GM12878 (cell line): ENCODE results near the gene UBASH3B. TPM values are rescaled to one million over a fixed set of nuclear protein-coding genes. Genes with fewer than 3 reads are reported as not detected.

Source experiments
- ATAC-seq: fragments of 200-7000 bp; cut with Tn5 transposase; 3 replicates; pipeline ENCODE4 v1.9.1; 2020; ENCODE audit warnings: mild to moderate bottlenecking, moderate library complexity
- BruUV-seq: library from RNA; stranded (reverse); fragments of 400-500 nt; replicated peaks from 2 replicates; lab custom pipeline; 2021; lab: Mats Ljungman, UMichigan
- CTCF ChIA-PET: fragments of 300-600 bp; sonication (Branson Sonifier 250); formaldehyde crosslinking; extraction: SDS; loops from one replicate; lab custom pipeline; 2021; ENCODE audit warnings: inconsistent platforms; lab: Yijun Ruan, JAX
- POLR2A ChIA-PET: fragments of 350-600 bp; formaldehyde crosslinking; extraction: SDS; loops from one replicate; lab custom pipeline; 2021; ENCODE audit warnings: inconsistent platforms; lab: Charles Lee
- RAD21 ChIA-PET: fragments of 300-600 bp; sonication (Branson Sonifier 250); formaldehyde crosslinking; loops from one replicate; lab custom pipeline; 2023; ENCODE audit warnings: antibody characterized with exemption; ENCODE audit not compliant: unreplicated experiment; lab: Charles Lee
- SMC1A ChIA-PET: fragments of 300-600 bp; sonication (Branson Sonifier 250); formaldehyde crosslinking; loops from one replicate; lab custom pipeline; 2023; ENCODE audit not compliant: unreplicated experiment, uncharacterized antibody; lab: Charles Lee
- DNase-seq: peaks from one replicate; pipeline ENCODE4 v3.0.0-alpha.2; 2011; ENCODE audit warnings: low read depth, low spot score
- FAIRE-seq: peaks from 3 replicates; lab custom pipeline; 2011; peaks lifted over from hg19 to GRCh38; lab: Jason Lieb, UNC
- H2AFZ ChIP-seq: 2 replicates; pipeline ENCODE4 v1.6.0; 2011; ENCODE audit warnings: low read depth, low read length, control low read depth; ENCODE audit not compliant: control insufficient read depth
- H3K27ac ChIP-seq: 2 replicates; pipeline ENCODE4 v1.5.1; 2011; ENCODE audit warnings: control low read depth; ENCODE audit not compliant: control insufficient read depth, insufficient read depth
- H3K27me3 ChIP-seq, 2 experiments: replicated peaks in 1 of 2; 2 replicates each; pipeline versions ENCODE4 v1.6.0 to v1.6.1; 2011; ENCODE audit warnings: low read length in 1 of 2; ENCODE audit not compliant: control insufficient read depth in 2 of 2, insufficient read depth in 2 of 2
- H3K36me3 ChIP-seq, 2 experiments: 2 replicates each; pipeline ENCODE4 v1.5.1; 2011; ENCODE audit warnings: low read length in 1 of 2; ENCODE audit not compliant: control insufficient read depth in 2 of 2, insufficient read depth in 2 of 2
- H3K4me1 ChIP-seq: 2 replicates; pipeline ENCODE4 v1.6.1; 2011; ENCODE audit warnings: mild to moderate bottlenecking, low read length, moderate library complexity, mixed read lengths; ENCODE audit not compliant: control insufficient read depth, insufficient read depth
- H3K4me2 ChIP-seq: 2 replicates; pipeline ENCODE4 v1.6.0; 2011; ENCODE audit warnings: control low read depth; ENCODE audit not compliant: control insufficient read depth, insufficient read depth
- H3K4me3 ChIP-seq: fragments of 200-600 bp; sonication (generic); 2 replicates; pipeline ENCODE4 v1.5.1; 2016
- H3K79me2 ChIP-seq: 2 replicates; pipeline ENCODE4 v1.6.0; 2011; ENCODE audit warnings: low read length; ENCODE audit not compliant: control insufficient read depth, insufficient read depth
- H3K9ac ChIP-seq: 2 replicates; pipeline ENCODE4 v1.8.0; 2011; ENCODE audit warnings: low read length, control low read depth, mixed read lengths; ENCODE audit not compliant: control insufficient read depth, insufficient read depth
- H3K9me3 ChIP-seq: replicated peaks from 3 replicates; pipeline ENCODE4 v1.5.1; 2011; ENCODE audit warnings: mild to moderate bottlenecking, low read length; ENCODE audit not compliant: control insufficient read depth, insufficient read depth
- H4K20me1 ChIP-seq: 2 replicates; pipeline ENCODE4 v1.6.0; 2011; ENCODE audit not compliant: control insufficient read depth, insufficient read depth
- HDGF ChIP-seq: fragments of 450-650 bp; IDR thresholded peaks from 2 replicates; pipeline ENCODE4 v1.6.1; 2016; ENCODE audit warnings: antibody characterized with exemption
- MLLT1 ChIP-seq: fragments of 450-650 bp; IDR thresholded peaks from 2 replicates; pipeline ENCODE4 v1.6.1; 2016; ENCODE audit warnings: mild to moderate bottlenecking
- MTA2 ChIP-seq: fragments of 450-650 bp; IDR thresholded peaks from 2 replicates; pipeline ENCODE4 v1.6.1; 2016; ENCODE audit warnings: low read depth, mild to moderate bottlenecking, moderate library complexity
- WGBS: methylation state at CpG from one replicate; pipeline ENCODE4 v1.1.6; 2016; ENCODE audit warnings: low lambda C conversion rate; ENCODE audit not compliant: insufficient replicate concordance, insufficient coverage; ENCODE audit errors: missing lambda C conversion rate; 5-methylcytosine and 5-hydroxymethylcytosine counted together
- in situ Hi-C: fragments of 300-500 bp; cut with MboI; formaldehyde crosslinking; loops from 9 replicates; pipeline ENCODE4 v1.14.3; 2018; ENCODE audit warnings: mixed read lengths
- intact Hi-C: fragments of 100-400 bp; cut with micrococcal nuclease; formaldehyde crosslinking; loops from one replicate; pipeline ENCODE4 v1.14.2; 2022; ENCODE audit not compliant: unreplicated experiment
- polyA plus RNA-seq, 11 experiments: library from polyadenylated mRNA; depleted of rRNA in 4 of 11; unstranded in 6 of 11; stranded (reverse) in 5 of 11; fragments of >200 nt; fragmentation: Nextera tagmentation in 4 of 11; fragmentation: Illumina TruSeq in 1 of 11; extraction: Ambion mirVana in 4 of 11; extraction: Trizol in 1 of 11; gene quantifications; 1 replicate in 1 of 11; 2 replicates in 10 of 11; pipeline versions ENCODE4 v1.2.1 to v1.2.3, GENCODE V29; 2011 to 2016; ENCODE audit warnings: inconsistent platforms in 2 of 11, missing spikeins in 2 of 11, low read depth in 1 of 11
- total RNA-seq, 4 experiments: library from RNA; depleted of rRNA in 3 of 4; stranded (reverse); fragments of >200 nt in 3 of 4; fragmentation: Illumina TruSeq in 1 of 4; extraction: Trizol in 1 of 4; gene quantifications; 2 replicates each; pipeline versions ENCODE4 v1.2.1 to v1.2.3, GENCODE V29; 2013 to 2021

UBASH3B gene
- total and polyA plus RNA-seq, 10 of the 15 experiments (the other 5 are each of a cell fraction or from before 2014, with no cell fraction given) = 0.18 to 3.3 (median 0.57) TPM

DNA sequence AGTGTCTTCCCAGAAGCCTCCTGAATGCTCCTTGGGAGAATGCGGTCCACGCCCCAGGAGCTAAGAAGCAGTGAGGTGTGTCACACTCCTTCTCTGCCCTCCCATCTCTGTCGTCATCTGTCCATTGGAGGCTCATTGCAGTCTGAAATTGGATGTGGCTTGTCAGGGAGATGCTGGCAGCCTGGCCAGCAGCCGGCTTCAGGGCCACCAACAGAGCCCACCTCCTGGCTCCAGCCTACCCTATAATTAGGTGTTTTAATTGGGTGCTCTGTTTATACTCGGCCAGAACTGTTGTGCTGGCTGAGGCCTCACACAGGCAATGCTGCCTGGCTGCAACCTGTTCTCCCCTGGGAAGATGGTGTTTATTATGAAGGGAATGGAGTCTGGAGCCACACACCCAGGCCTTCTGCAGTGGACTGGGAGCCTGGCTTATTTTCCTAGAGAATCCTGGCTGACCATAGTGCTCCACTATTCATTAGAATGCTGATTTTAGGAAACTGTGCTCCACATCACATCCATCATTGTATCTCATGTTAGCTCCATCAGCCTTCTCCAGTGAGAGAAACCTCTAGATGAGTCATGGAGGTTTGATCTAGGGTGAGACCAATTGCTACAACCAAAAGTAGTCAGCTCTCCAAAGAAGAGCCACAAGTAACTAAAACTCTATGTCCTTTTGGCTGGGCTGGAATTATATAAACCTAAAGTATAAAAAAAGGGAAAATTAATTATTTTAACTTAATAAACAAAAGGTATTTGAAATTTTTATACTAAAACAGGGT is 96.0 kb downstream of the UBASH3B start:
- no TSS peak for BruUV-seq
- ChIA-PET RAD21 (interaction anchor here (1.2 kb wide), 1 partner anchor 10 kb away, joined by 4 read pairs; no protein-coding TSS in a partner anchor), SMC1A (interaction anchor here (1.1 to 1.3 kb wide), 3 partner anchors 30 to 120 kb away, joined by 3 read pairs; no protein-coding TSS in a partner anchor), CTCF (interaction anchor here (1.0 to 1.2 kb wide), 3 partner anchors 14 to 123 kb away, joined by 3 to 5 read pairs (median 4); no protein-coding TSS in a partner anchor), POLR2A (no interaction called here)
- Histone ChIP-seq H3K27ac (no peak overlapping the region), H3K36me3 (no peaks in the 10 kb centered on the region), H3K4me3 (no peak overlapping the region), H4K20me1 (no peaks in the 10 kb centered on the region), H2AFZ (no peak overlapping the region), H3K4me2 (no peak overlapping the region), H3K27me3 (no peaks in the 10 kb centered on the region; a peak in 2 of 4 replicates), H3K4me1 (peaks cover 15% of the 10 kb centered on the region), H3K79me2 (no peaks in the 10 kb centered on the region), H3K9me3 (no peaks in the 10 kb centered on the region), H3K9ac (no peak overlapping the region)
- DNase-seq = no peak
- ATAC-seq = no peak
- intact Hi-C loops (no loop called here), in situ Hi-C loops (loop anchor here (5.0 kb wide), 1 partner anchor 119 kb away; no protein-coding TSS in a partner anchor)
- no peak for FAIRE-seq
- no peak for TF ChIP-seq HDGF
- TF ChIP-seq MLLT1 = no peak
- no peak for TF ChIP-seq MTA2
- WGBS = 59% methylated on average over 5 of the region's 5 CpGs
